Measurements from ENCODE around the gene ZNF562.
"Not testable (repeated sequence)": the region's sequence is repeated elsewhere in the genome, so short reads cannot be mapped to it uniquely, and the experiment has no call there.

The ZNF562 gene

GRCh38 chr19:9668544-9668943 lies 6.4 kb downstream of the ZNF562 start:
- H3K4me1 ChIP-seq (ENCODE audit: control insufficient read depth, low read length), result no peaks in the 10 kb centered on the region
- TF ChIP-seq EZH2phosphoT487 (IDR thresholded peaks at IDR 0.05; ENCODE audit: borderline replicate concordance, low read length) (no peak), CTCF (IDR thresholded peaks at IDR 0.05; ENCODE audit: low read depth, low read length, poor library complexity, severe bottlenecking) (no peak)
- H3K4me2 ChIP-seq (ENCODE audit: low read length), result no peak overlapping the region
- H3K27me3 ChIP-seq (ENCODE audit: control insufficient read depth, low read length), result no peaks in the 10 kb centered on the region
- no peak overlapping the region for H3K4me3 ChIP-seq (ENCODE audit: low read length)
- H3K9me2 ChIP-seq (replicated peaks; ENCODE audit: control insufficient read depth, low read length), result no peaks in the 10 kb centered on the region
- no peaks in the 10 kb centered on the region for H4K20me1 ChIP-seq (ENCODE audit: control insufficient read depth, insufficient read depth, low read depth, low read length)
- peaks cover 61% of the 10 kb centered on the region for H3K36me3 ChIP-seq (ENCODE audit: control insufficient read depth, low read length)
- H3K27ac ChIP-seq (ENCODE audit: low read depth, low read length), result no peak overlapping the region
- peaks cover 46% of the 10 kb centered on the region for H3K9me3 ChIP-seq (ENCODE audit: control insufficient read depth, insufficient read depth, low read length)
- H3F3A ChIP-seq (ENCODE audit: control insufficient read depth, insufficient read depth), result 0 out of 2 replicates have a peak, but pooled peaks cover 3% of the 10 kb centered on the region
- peaks cover 100% of the 10 kb centered on the region for H3K79me2 ChIP-seq (ENCODE audit: control insufficient read depth, low read length)

DNA sequence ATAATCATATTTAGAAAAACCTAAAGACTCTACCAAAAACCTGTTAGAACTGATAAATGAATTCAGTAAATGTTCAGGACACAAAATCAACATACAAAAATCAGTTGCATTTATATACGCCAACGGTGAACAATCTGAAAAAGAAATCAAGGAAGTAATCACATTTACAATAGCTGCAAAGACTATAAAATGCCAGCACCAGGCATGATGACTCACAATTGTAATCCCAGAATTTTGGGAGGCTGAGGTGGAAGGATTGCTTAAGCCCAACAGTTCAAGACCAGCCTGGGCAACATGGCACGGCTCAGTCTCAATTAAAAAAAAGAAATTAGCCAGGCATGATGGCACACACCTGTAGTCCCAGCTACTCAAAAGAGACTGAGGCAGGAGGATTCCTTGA lies 7.0 kb downstream of the ZNF562 start:
- no peak overlapping the region for H3K4me3 ChIP-seq (ENCODE audit: low read length)
- H3K9me2 ChIP-seq (replicated peaks; ENCODE audit: control insufficient read depth, low read length), result no peaks in the 10 kb centered on the region
- H3K27ac ChIP-seq (ENCODE audit: low read depth, low read length), result no peak overlapping the region
- TF ChIP-seq CTCF (IDR thresholded peaks at IDR 0.05; ENCODE audit: low read depth, low read length, poor library complexity, severe bottlenecking) (no peak), EZH2phosphoT487 (IDR thresholded peaks at IDR 0.05; ENCODE audit: borderline replicate concordance, low read length) (no peak)
- peaks cover 100% of the 10 kb centered on the region for H3K79me2 ChIP-seq (ENCODE audit: control insufficient read depth, low read length)
- peaks cover 40% of the 10 kb centered on the region for H3K9me3 ChIP-seq (ENCODE audit: control insufficient read depth, insufficient read depth, low read length)
- no peaks in the 10 kb centered on the region for H3K27me3 ChIP-seq (ENCODE audit: control insufficient read depth, low read length)
- H3K4me2 ChIP-seq (ENCODE audit: low read length), result no peak overlapping the region
- H3K4me1 ChIP-seq (ENCODE audit: control insufficient read depth, low read length), result no peaks in the 10 kb centered on the region
- no peaks in the 10 kb centered on the region for H4K20me1 ChIP-seq (ENCODE audit: control insufficient read depth, insufficient read depth, low read depth, low read length)
- peaks cover 54% of the 10 kb centered on the region for H3K36me3 ChIP-seq (ENCODE audit: control insufficient read depth, low read length)
- 0 out of 2 replicates have a peak, but pooled peaks cover 3% of the 10 kb centered on the region for H3F3A ChIP-seq (ENCODE audit: control insufficient read depth, insufficient read depth)

DNA sequence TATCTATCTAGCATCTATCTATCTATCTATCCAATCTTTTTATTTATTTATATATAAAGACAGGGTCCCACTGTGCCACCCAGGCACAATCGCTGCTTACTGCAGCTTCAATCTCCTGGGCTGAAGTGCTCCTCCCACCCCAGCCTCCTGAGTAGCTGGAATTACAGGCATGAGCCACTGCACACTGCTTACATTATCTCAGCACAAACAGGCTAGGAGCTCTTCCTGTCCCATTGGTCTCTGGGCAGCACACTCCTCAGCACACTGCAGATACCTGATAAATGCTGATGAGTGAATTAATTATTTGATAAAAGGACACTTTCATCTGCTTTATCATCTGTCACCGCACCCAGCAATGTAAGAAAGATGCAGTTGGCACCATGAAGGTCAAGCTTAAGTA lies 16.1 kb downstream of the ZNF562 start:
- Histone ChIP-seq H3K4me1 (ENCODE audit: control insufficient read depth, low read length) (no peaks in the 10 kb centered on the region), H3K27ac (ENCODE audit: low read depth, low read length) (no peak overlapping the region), H3K4me3 (ENCODE audit: low read length) (no peak overlapping the region), H3K27me3 (ENCODE audit: control insufficient read depth, low read length) (no peaks in the 10 kb centered on the region), H3K9me3 (ENCODE audit: control insufficient read depth, insufficient read depth, low read length) (peaks cover 10% of the 10 kb centered on the region), H3K79me2 (ENCODE audit: control insufficient read depth, low read length) (peaks cover 44% of the 10 kb centered on the region), H3K9me2 (replicated peaks; ENCODE audit: control insufficient read depth, low read length) (no peaks in the 10 kb centered on the region), H3K36me3 (ENCODE audit: control insufficient read depth, low read length) (peaks cover 57% of the 10 kb centered on the region), H3K4me2 (ENCODE audit: low read length) (no peak overlapping the region), H3F3A (ENCODE audit: control insufficient read depth, insufficient read depth) (no peaks in the 10 kb centered on the region), H4K20me1 (ENCODE audit: control insufficient read depth, insufficient read depth, low read depth, low read length) (no peaks in the 10 kb centered on the region)
- no peak for TF ChIP-seq EZH2phosphoT487 (IDR thresholded peaks at IDR 0.05; ENCODE audit: borderline replicate concordance, low read length)
- no peak for TF ChIP-seq CTCF (IDR thresholded peaks at IDR 0.05; ENCODE audit: low read depth, low read length, poor library complexity, severe bottlenecking)

GRCh38 chr19:9653066-9653555 lies 21.8 kb downstream of the ZNF562 start:
- not testable (repeated sequence) for H3K4me1 ChIP-seq (ENCODE audit: control insufficient read depth, low read length); H3K27me3 ChIP-seq (ENCODE audit: control insufficient read depth, low read length); H3K27ac ChIP-seq (ENCODE audit: low read depth, low read length); H3K4me2 ChIP-seq (ENCODE audit: low read length); H3K4me3 ChIP-seq (ENCODE audit: low read length); H3K9me2 ChIP-seq (replicated peaks; ENCODE audit: control insufficient read depth, low read length); H4K20me1 ChIP-seq (ENCODE audit: control insufficient read depth, insufficient read depth, low read depth, low read length); H3F3A ChIP-seq (ENCODE audit: control insufficient read depth, insufficient read depth)
- Histone ChIP-seq H3K36me3 (ENCODE audit: control insufficient read depth, low read length) (peaks cover 75% of the 10 kb centered on the region), H3K79me2 (ENCODE audit: control insufficient read depth, low read length) (peaks cover 20% of the 10 kb centered on the region), H3K9me3 (ENCODE audit: control insufficient read depth, insufficient read depth, low read length) (peaks cover 17% of the 10 kb centered on the region)

DNA sequence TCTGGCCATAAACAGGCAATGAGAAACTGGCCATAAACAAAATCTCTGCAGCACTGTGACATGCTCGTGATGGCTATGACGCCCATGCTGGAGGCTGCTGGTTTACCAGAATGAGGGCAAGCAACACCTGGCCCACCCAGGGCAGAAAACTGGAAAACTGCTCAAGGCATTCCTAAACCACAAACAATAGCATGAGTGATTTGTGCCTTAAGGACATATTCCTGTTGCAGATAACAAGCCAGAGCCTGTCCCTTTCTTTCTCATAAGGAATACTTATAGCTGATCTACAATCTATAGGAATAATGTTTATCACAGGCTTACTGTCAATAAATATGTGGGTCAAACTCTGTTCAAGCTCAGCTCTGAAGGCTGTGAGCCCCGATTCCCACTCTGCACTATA lies 23.4 kb downstream of the ZNF562 start:
- H3K4me1 ChIP-seq (ENCODE audit: control insufficient read depth, low read length); H4K20me1 ChIP-seq (ENCODE audit: control insufficient read depth, insufficient read depth, low read depth, low read length); H3K4me2 ChIP-seq (ENCODE audit: low read length); H3K27me3 ChIP-seq (ENCODE audit: control insufficient read depth, low read length); H3K27ac ChIP-seq (ENCODE audit: low read depth, low read length); H3F3A ChIP-seq (ENCODE audit: control insufficient read depth, insufficient read depth); H3K4me3 ChIP-seq (ENCODE audit: low read length); H3K9me2 ChIP-seq (replicated peaks; ENCODE audit: control insufficient read depth, low read length): not testable (repeated sequence)
- Histone ChIP-seq H3K9me3 (ENCODE audit: control insufficient read depth, insufficient read depth, low read length) (peaks cover 17% of the 10 kb centered on the region), H3K79me2 (ENCODE audit: control insufficient read depth, low read length) (peaks cover 20% of the 10 kb centered on the region), H3K36me3 (ENCODE audit: control insufficient read depth, low read length) (peaks cover 61% of the 10 kb centered on the region)

Measured in DOHH2 (cell line).